ENCODE data around the gene THBS3.
"Not testable (repeated sequence)": the region's sequence is repeated elsewhere in the genome, so short reads cannot be mapped to it uniquely, and the experiment has no call there.

Gene THBS3

DNA sequence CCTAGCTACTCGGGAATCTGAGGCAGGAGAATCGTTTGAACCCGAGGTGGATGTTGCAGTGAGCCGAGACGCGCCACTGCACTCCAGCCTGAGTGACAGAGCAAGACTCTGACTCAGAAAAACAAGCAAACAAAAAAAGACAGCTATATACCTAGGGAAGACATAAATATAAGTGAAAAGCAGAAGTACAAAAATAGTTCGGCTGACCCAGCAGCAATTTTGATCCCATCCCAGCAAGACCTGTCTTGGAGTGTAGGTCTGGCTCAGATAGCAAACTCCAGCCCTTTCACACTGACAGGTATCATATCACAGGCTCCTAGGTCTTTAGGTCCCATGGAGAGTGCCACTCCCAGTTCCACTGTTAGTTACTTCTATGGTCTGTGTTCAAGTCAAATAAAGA lies 15.3 kb upstream of the THBS3 start:
- H3K4me1 ChIP-seq (ENCODE audit: insufficient read depth, poor library complexity, severe bottlenecking) = peaks cover 18% of the 10 kb centered on the region
- H3K36me3 ChIP-seq (ENCODE audit: low read depth) = no peaks in the 10 kb centered on the region; the same call in 1 of the 2 replicates
- TF ChIP-seq, protein P1, sequence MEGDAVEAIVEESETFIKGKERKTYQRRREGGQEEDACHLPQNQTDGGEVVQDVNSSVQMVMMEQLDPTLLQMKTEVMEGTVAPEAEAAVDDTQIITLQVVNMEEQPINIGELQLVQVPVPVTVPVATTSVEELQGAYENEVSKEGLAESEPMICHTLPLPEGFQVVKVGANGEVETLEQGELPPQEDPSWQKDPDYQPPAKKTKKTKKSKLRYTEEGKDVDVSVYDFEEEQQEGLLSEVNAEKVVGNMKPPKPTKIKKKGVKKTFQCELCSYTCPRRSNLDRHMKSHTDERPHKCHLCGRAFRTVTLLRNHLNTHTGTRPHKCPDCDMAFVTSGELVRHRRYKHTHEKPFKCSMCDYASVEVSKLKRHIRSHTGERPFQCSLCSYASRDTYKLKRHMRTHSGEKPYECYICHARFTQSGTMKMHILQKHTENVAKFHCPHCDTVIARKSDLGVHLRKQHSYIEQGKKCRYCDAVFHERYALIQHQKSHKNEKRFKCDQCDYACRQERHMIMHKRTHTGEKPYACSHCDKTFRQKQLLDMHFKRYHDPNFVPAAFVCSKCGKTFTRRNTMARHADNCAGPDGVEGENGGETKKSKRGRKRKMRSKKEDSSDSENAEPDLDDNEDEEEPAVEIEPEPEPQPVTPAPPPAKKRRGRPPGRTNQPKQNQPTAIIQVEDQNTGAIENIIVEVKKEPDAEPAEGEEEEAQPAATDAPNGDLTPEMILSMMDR (IDR thresholded peaks at IDR 0.05; ENCODE audit: poor library complexity, severe bottlenecking) = no peak
- H3K4me3 ChIP-seq (ENCODE audit: severe bottlenecking) = no peak overlapping the region
- DNase-seq (ENCODE audit: low spot score) (no peak), ATAC-seq (ENCODE audit: low read depth) (no peak)
- H3K27me3 ChIP-seq (ENCODE audit: insufficient read depth, poor library complexity, severe bottlenecking) = no peaks in the 10 kb centered on the region
- H3K9me3 ChIP-seq (ENCODE audit: severe bottlenecking) = no peaks in the 10 kb centered on the region
- no peak overlapping the region for H3K27ac ChIP-seq (ENCODE audit: poor library complexity, severe bottlenecking)

GRCh38 chr1:155220211-155220965 lies 12.7 kb upstream of the THBS3 start:
- H3K36me3 ChIP-seq (ENCODE audit: low read depth); H3K9me3 ChIP-seq (ENCODE audit: severe bottlenecking); H3K27me3 ChIP-seq (ENCODE audit: insufficient read depth, poor library complexity, severe bottlenecking); H3K4me3 ChIP-seq (ENCODE audit: severe bottlenecking); DNase-seq (ENCODE audit: low spot score): not testable (repeated sequence)
- Histone ChIP-seq H3K4me1 (ENCODE audit: insufficient read depth, poor library complexity, severe bottlenecking) (peaks cover 13% of the 10 kb centered on the region), H3K27ac (ENCODE audit: poor library complexity, severe bottlenecking) (peak overlapping the region; percentile 32)
- ATAC-seq (ENCODE audit: low read depth) = peak; percentile 10; the same call in 1 of the 3 replicates

DNA sequence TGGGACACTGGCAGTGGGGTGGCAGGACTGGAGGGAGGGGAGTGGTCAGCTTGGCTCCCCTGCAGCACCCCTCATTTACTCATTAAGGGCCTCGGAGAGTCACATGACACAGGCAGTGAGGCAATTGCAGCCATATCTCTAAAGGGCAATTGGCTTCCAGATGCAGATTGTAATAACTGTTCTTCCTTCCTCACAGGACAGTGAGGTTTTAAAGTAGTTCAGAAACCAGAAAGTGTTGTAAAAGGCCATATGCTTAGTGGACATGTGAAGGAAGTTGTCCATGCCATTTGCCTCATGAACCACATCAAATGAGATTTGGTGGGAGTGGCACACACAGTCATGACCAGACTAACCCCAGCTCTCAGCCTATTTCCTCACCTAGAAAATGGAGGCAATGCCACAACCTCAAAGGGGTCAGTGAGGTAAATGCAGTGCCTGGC lies 11.9 kb upstream of the THBS3 start:
- H3K4me3 ChIP-seq (ENCODE audit: severe bottlenecking) = no peak overlapping the region
- no peak for ATAC-seq (ENCODE audit: low read depth)
- DNase-seq (ENCODE audit: low spot score) = no peak

DNA sequence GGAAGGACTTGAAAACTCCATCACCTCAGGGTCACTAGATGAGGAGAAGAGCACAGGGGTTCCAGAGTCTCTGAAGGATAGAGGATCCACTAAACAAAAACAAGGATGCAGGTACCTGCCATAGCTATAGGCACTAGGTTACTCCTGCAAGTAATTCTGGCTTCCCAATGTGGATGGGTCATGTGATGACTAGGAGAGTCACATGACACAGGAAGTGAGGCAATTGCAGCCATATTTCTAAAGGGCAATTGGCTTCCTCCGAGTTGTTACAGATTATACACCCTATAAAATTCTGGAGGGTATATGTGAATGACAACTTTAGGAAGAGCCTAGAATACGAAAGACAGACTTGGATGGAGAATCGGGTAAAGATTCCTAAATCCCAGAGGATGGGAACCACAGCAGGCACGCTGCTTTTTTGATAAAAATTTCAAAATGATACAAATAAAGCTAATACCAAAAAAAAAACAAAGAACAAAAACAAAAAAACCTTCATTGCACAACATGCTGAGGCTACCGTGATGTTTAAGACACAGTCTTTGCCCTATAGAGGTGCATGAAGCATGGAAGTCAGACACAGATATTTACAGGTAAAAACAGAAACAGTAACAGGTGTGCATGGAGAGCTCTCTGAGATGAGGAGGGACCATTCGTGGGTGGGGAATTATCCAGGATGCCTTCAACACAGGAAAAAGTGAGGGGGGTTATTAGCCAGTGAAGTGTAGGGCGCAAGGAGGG lies 11.3 kb upstream of the THBS3 start:
- TF ChIP-seq, protein P1 (IDR thresholded peaks at IDR 0.05; ENCODE audit: poor library complexity, severe bottlenecking) = no peak
- DNase-seq (ENCODE audit: low spot score) = no peak
- Histone ChIP-seq H3K4me1 (ENCODE audit: insufficient read depth, poor library complexity, severe bottlenecking) (no peaks in the 10 kb centered on the region), H3K9me3 (ENCODE audit: severe bottlenecking) (no peaks in the 10 kb centered on the region), H3K27me3 (ENCODE audit: insufficient read depth, poor library complexity, severe bottlenecking) (no peaks in the 10 kb centered on the region), H3K36me3 (ENCODE audit: low read depth) (no peaks in the 10 kb centered on the region), H3K27ac (ENCODE audit: poor library complexity, severe bottlenecking) (no peak overlapping the region), H3K4me3 (ENCODE audit: severe bottlenecking) (no peak overlapping the region)
- no peak for ATAC-seq (ENCODE audit: low read depth)

More for the DNA sequence above, 11.9 kb upstream of the THBS3 start:
- Histone ChIP-seq H3K27me3 (ENCODE audit: insufficient read depth, poor library complexity, severe bottlenecking) (no peaks in the 10 kb centered on the region), H3K27ac (ENCODE audit: poor library complexity, severe bottlenecking) (no peak overlapping the region), H3K9me3 (ENCODE audit: severe bottlenecking) (no peaks in the 10 kb centered on the region), H3K36me3 (ENCODE audit: low read depth) (no peaks in the 10 kb centered on the region), H3K4me1 (ENCODE audit: insufficient read depth, poor library complexity, severe bottlenecking) (peaks cover 5% of the 10 kb centered on the region)
- TF ChIP-seq, protein P1 (IDR thresholded peaks at IDR 0.05; ENCODE audit: poor library complexity, severe bottlenecking) = no peak

DNA sequence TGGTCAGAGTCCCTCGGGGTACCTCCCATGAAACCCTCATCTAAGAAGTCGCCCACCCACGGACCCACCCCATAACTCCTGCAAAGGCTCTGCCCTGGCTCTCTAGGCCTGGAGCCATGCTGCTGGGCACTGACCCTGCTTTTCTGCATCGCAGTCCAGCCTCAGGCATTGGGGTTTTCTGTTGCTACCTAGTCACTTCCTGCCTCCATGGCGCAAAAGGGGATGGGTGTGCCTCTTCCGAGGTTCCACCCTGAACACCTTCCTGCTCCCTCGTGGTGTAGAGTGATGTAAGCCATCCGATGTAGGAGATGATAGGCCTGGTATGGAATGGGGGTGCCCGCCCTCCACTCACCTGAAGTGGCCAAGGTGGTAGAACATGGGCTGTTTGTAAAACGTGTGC lies 7.0 kb upstream of the THBS3 start:
- not testable (repeated sequence) for H3K9me3 ChIP-seq (ENCODE audit: severe bottlenecking); DNase-seq (ENCODE audit: low spot score); H3K27ac ChIP-seq (ENCODE audit: poor library complexity, severe bottlenecking); H3K36me3 ChIP-seq (ENCODE audit: low read depth); H3K4me3 ChIP-seq (ENCODE audit: severe bottlenecking); H3K27me3 ChIP-seq (ENCODE audit: insufficient read depth, poor library complexity, severe bottlenecking); H3K4me1 ChIP-seq (ENCODE audit: insufficient read depth, poor library complexity, severe bottlenecking)
- ATAC-seq (ENCODE audit: low read depth) = 0 out of 3 replicates have a peak, but pooled peaks have one; percentile 7

- H3K27me3 ChIP-seq (ENCODE audit: insufficient read depth, poor library complexity, severe bottlenecking); ATAC-seq (ENCODE audit: low read depth); H3K4me3 ChIP-seq (ENCODE audit: severe bottlenecking); H3K27ac ChIP-seq (ENCODE audit: poor library complexity, severe bottlenecking); DNase-seq (ENCODE audit: low spot score); H3K4me1 ChIP-seq (ENCODE audit: insufficient read depth, poor library complexity, severe bottlenecking); H3K9me3 ChIP-seq (ENCODE audit: severe bottlenecking); H3K36me3 ChIP-seq (ENCODE audit: low read depth): not testable (repeated sequence)
Measured at GRCh38 chr1:155212051-155212440, 4.3 kb upstream of the THBS3 start.

GRCh38 chr1:155211381-155212050 lies 3.8 kb upstream of the THBS3 start:
- not testable (repeated sequence) for H3K27me3 ChIP-seq (ENCODE audit: insufficient read depth, poor library complexity, severe bottlenecking); ATAC-seq (ENCODE audit: low read depth); DNase-seq (ENCODE audit: low spot score); H3K4me1 ChIP-seq (ENCODE audit: insufficient read depth, poor library complexity, severe bottlenecking); H3K36me3 ChIP-seq (ENCODE audit: low read depth); H3K9me3 ChIP-seq (ENCODE audit: severe bottlenecking); H3K4me3 ChIP-seq (ENCODE audit: severe bottlenecking); H3K27ac ChIP-seq (ENCODE audit: poor library complexity, severe bottlenecking)
